B cell (primary cell): ENCODE measurements around the gene ARHGAP35. TPM values are rescaled to one million over a fixed set of nuclear protein-coding genes. Genes with fewer than 3 reads are reported as not detected.

ENCODE experiments used
- ATAC-seq: fragments of 200-7000 bp; cut with Tn5 transposase; one replicate; pipeline ENCODE4 v1.10.0; 2021; ENCODE audit warnings: low read depth, mild to moderate bottlenecking, moderate number of reproducible peaks, moderate library complexity
- CTCF ChIA-PET: fragments of 350-600 bp; sonication (Branson Sonifier 250); formaldehyde crosslinking; loops from one replicate; lab custom pipeline; 2021; ENCODE audit warnings: antibody characterized with exemption, inconsistent platforms; lab: Charles Lee
- POLR2A ChIA-PET: fragments of 350-600 bp; sonication (Branson Sonifier 250); formaldehyde crosslinking; loops from one replicate; lab custom pipeline; 2021; ENCODE audit warnings: antibody characterized with exemption; lab: Charles Lee
- DNase-seq: peaks from one replicate; pipeline ENCODE4 v3.0.0; 2013
- H2AFZ ChIP-seq: 2 replicates; pipeline ENCODE4 v1.6.1; 2012; ENCODE audit warnings: mild to moderate bottlenecking, low read depth, low read length; ENCODE audit not compliant: insufficient read depth, poor library complexity, severe bottlenecking
- H3K27ac ChIP-seq, 2 donors: 1 replicate in 1 of 2; 2 replicates in 1 of 2; pipeline ENCODE4 v1.5.1; 2012 to 2013; ENCODE audit warnings: low read length in 2 of 2, mild to moderate bottlenecking in 2 of 2, moderate library complexity in 1 of 2
- H3K27me3 ChIP-seq, 4 experiments: fragments of 200-600 bp in 1 of 4; sonication (generic) in 1 of 4; replicated peaks in 1 of 4; 1 replicate in 2 of 4; 2 replicates in 2 of 4; pipeline versions ENCODE4 v1.6.1 to v1.7.0; 2013 to 2016; ENCODE audit warnings: low read length in 3 of 4, mild to moderate bottlenecking in 2 of 4, mixed read lengths in 1 of 4, moderate library complexity in 1 of 4; ENCODE audit not compliant: insufficient read depth in 4 of 4, control insufficient read depth in 3 of 4; ENCODE audit errors: control extremely low read depth in 1 of 4
- H3K36me3 ChIP-seq, 2 experiments: replicated peaks in 1 of 2; 1 replicate in 1 of 2; 2 replicates in 1 of 2; pipeline versions ENCODE4 v1.6.1 to v1.7.1; 2013; ENCODE audit warnings: low read length in 1 of 2; ENCODE audit not compliant: insufficient read depth in 2 of 2, control insufficient read depth in 1 of 2; ENCODE audit errors: control extremely low read depth in 1 of 2, extremely low read depth in 1 of 2
- H3K4me1 ChIP-seq, 2 donors: fragments of 200-600 bp in 1 of 2; sonication (generic) in 1 of 2; 1 replicate in 1 of 2; 2 replicates in 1 of 2; pipeline versions ENCODE4 v1.5.1 to v1.6.1; 2013 to 2017; ENCODE audit warnings: low read length in 2 of 2; ENCODE audit not compliant: control insufficient read depth in 2 of 2, insufficient read depth in 2 of 2
- H3K4me2 ChIP-seq: replicated peaks from 2 replicates; pipeline ENCODE3; 2012; ENCODE audit warnings: mild to moderate bottlenecking, low read depth, low read length; ENCODE audit not compliant: poor library complexity, severe bottlenecking
- H3K4me3 ChIP-seq, 5 experiments: fragments of 200-600 bp in 1 of 5; sonication (generic) in 1 of 5; 1 replicate in 3 of 5; 2 replicates in 2 of 5; pipeline versions ENCODE4 v1.5.1 to v1.7.0; 2011 to 2016; ENCODE audit warnings: low read length in 4 of 5, mild to moderate bottlenecking in 4 of 5, low read depth in 2 of 5, control low read depth in 1 of 5, moderate library complexity in 1 of 5; ENCODE audit not compliant: insufficient read depth in 1 of 5; ENCODE audit errors: control extremely low read depth in 1 of 5, extremely low read depth in 1 of 5
- H3K79me2 ChIP-seq: fragments of 200-600 bp; sonication (generic); one replicate; pipeline ENCODE4 v1.6.0; 2016; ENCODE audit warnings: low read length; ENCODE audit not compliant: control insufficient read depth, insufficient read depth
- H3K9ac ChIP-seq: fragments of 200-600 bp; sonication (generic); 2 replicates; pipeline ENCODE4 v1.6.1; 2017; ENCODE audit warnings: mild to moderate bottlenecking, low read length, moderate library complexity
- H3K9me3 ChIP-seq, 3 donors: one replicate each; pipeline versions ENCODE4 v1.6.1 to v1.7.1; 2013; ENCODE audit warnings: low read length in 2 of 3; ENCODE audit not compliant: control insufficient read depth in 2 of 3, insufficient read depth in 1 of 3; ENCODE audit errors: control extremely low read depth in 1 of 3
- H4K20me1 ChIP-seq: 2 replicates; pipeline ENCODE4 v1.6.0; 2012; ENCODE audit warnings: mild to moderate bottlenecking, low read length; ENCODE audit not compliant: insufficient read depth, control insufficient read depth, poor library complexity, severe bottlenecking
- H3K27ac Mint-ChIP-seq: one replicate; pipeline ENCODE4 v1.8.0; 2021; ENCODE audit warnings: mixed read lengths
- H3K27me3 Mint-ChIP-seq: one replicate; pipeline ENCODE4 v1.8.0; 2021; ENCODE audit warnings: mixed read lengths
- H3K4me1 Mint-ChIP-seq: one replicate; pipeline ENCODE4 v1.8.0; 2021; ENCODE audit warnings: mixed read lengths
- H3K4me3 Mint-ChIP-seq: one replicate; pipeline ENCODE4 v1.8.0; 2021; ENCODE audit warnings: mixed read lengths
- H3K9me3 Mint-ChIP-seq: one replicate; pipeline ENCODE4 v1.8.0; 2022; ENCODE audit warnings: mixed read lengths; ENCODE audit not compliant: insufficient read depth
- CTCF ChIP-seq: fragments of 200-600 bp; IDR thresholded peaks from one replicate; pipeline ENCODE4 v1.8.0; 2022; ENCODE audit warnings: antibody characterized with exemption, mild to moderate bottlenecking
- EZH2 ChIP-seq: IDR thresholded peaks from 2 replicates; pipeline ENCODE4 v1.6.1; 2012; ENCODE audit warnings: borderline replicate concordance, low read depth, mild to moderate bottlenecking, moderate library complexity, low read length; ENCODE audit not compliant: insufficient read depth, poor library complexity, severe bottlenecking
- WGBS: methylation state at CpG from one replicate; pipeline ENCODE4 v1.1.5; 2013; ENCODE audit warnings: missing lambda C conversion rate; ENCODE audit not compliant: insufficient coverage; 5-methylcytosine and 5-hydroxymethylcytosine counted together
- intact Hi-C: fragments of 100-400 bp; cut with micrococcal nuclease; formaldehyde crosslinking; loops from one replicate; pipeline ENCODE4 v1.10.0; 2022
- polyA plus RNA-seq: library from polyadenylated mRNA; depleted of rRNA; stranded (reverse); fragments of >200 nt; gene quantifications from 2 replicates; pipeline ENCODE4 v1.2.3, GENCODE V29; 2012
- total RNA-seq, 2 donors: library from RNA; stranded (reverse); fragments of 120-200 nt in 1 of 2; gene quantifications; 1 replicate in 1 of 2; 2 replicates in 1 of 2; pipeline versions ENCODE4 v1.2.3 to v1.2.4, GENCODE V29; 2013 to 2022

Gene ARHGAP35
- total and polyA plus RNA-seq, 2 donors (not counting 1 experiment from before 2014, with no cell fraction given), result 9.6 to 31.3 TPM

- CTCF ChIA-PET, result interaction anchor here (1.0 to 5.2 kb wide), 11 partner anchors 15 to 212 kb away, joined by 3 to 56 read pairs (median 6); partner anchors contain the start of gene SLC1A5
- H3K79me2 ChIP-seq, result no peaks in the 10 kb centered on the region
- intact Hi-C loops, result loop anchor here (1.0 to 2.0 kb wide), 4 partner anchors 16 to 224 kb away; partner anchors contain the start of gene CALM3
- no peak overlapping the region for H2AFZ ChIP-seq
- H3K9me3 ChIP-seq, result peaks cover 0 to 21% (median 0%) of the 10 kb centered on the region in 3 donors
- 72% methylated on average over 13 of the region's 21 CpGs for WGBS
- Mint-ChIP-seq H3K4me1 (peaks cover 45% of the 10 kb centered on the region), H3K27me3 (no peaks in the 10 kb centered on the region), H3K9me3 (peaks cover 4% of the 10 kb centered on the region), H3K27ac (peak overlapping the region; percentile 97), H3K4me3 (peak overlapping the region; percentile 67)
- H3K27ac ChIP-seq, result peak overlapping the region; percentile 89 to 90
- ATAC-seq (no peak), DNase-seq (peak; percentile 77)
- H3K4me3 ChIP-seq, result peak overlapping the region in 2 of 5 experiments; percentile 10 to 11
- H3K9ac ChIP-seq, result peak overlapping the region; percentile 27
- peak overlapping the region; percentile 63 for H3K4me2 ChIP-seq
- TF ChIP-seq CTCF (peak; percentile 53), EZH2 (no peak)
- peaks cover 46 to 57% of the 10 kb centered on the region in 2 donors for H3K4me1 ChIP-seq
- no peaks in the 10 kb centered on the region for H3K27me3 ChIP-seq
- no peaks in the 10 kb centered on the region for H3K36me3 ChIP-seq
- POLR2A ChIA-PET, result interaction anchor here (0.5 to 5.0 kb wide), 9 partner anchors 15 to 431 kb away, joined by 3 to 94 read pairs (median 5); partner anchors contain the start of genes AP2S1, CCDC9 and SLC1A5
- no peaks in the 10 kb centered on the region for H4K20me1 ChIP-seq
These were observed 35.7 kb upstream of the ARHGAP35 start for GRCh38 chr19:46824890-46825730.
